Thyroid gland (tissue), 4 donors: ENCODE data around the gene C5. TPM values are rescaled to one million over a fixed set of nuclear protein-coding genes. Genes with fewer than 3 reads are reported as not detected.

Experiments used
- DNase-seq, 2 donors: peaks; one replicate each; pipeline ENCODE4 v3.0.0-alpha.2; 2019
- H3K27ac ChIP-seq, 3 donors: fragments of 200-600 bp; sonication (generic); 1 replicate in 2 of 3; 2 replicates in 1 of 3; pipeline ENCODE4 v1.5.1; 2016 to 2019; ENCODE audit warnings: mild to moderate bottlenecking in 1 of 3, moderate library complexity in 1 of 3
- H3K27me3 ChIP-seq: fragments of 200-600 bp; sonication (generic); one replicate; pipeline ENCODE4 v1.5.1; 2019
- H3K36me3 ChIP-seq, 2 donors: fragments of 200-600 bp; sonication (generic); one replicate each; pipeline ENCODE4 v1.5.1; 2016 to 2019
- H3K4me1 ChIP-seq, 2 donors: fragments of 200-600 bp; sonication (generic); one replicate each; pipeline ENCODE4 v1.5.1; 2017 to 2019
- H3K4me3 ChIP-seq, 3 donors: fragments of 200-600 bp; sonication (generic); replicated peaks in 1 of 3; 1 replicate in 2 of 3; 2 replicates in 1 of 3; pipeline ENCODE4 v1.5.1; 2016; ENCODE audit warnings: mild to moderate bottlenecking in 1 of 3
- H3K9me3 ChIP-seq: fragments of 200-600 bp; sonication (generic); one replicate; pipeline ENCODE4 v1.5.1; 2017
- POLR2A ChIP-seq, 2 donors: fragments of 450-650 bp; IDR thresholded peaks; one replicate each; pipeline ENCODE4 v1.6.1; 2017; ENCODE audit warnings: antibody characterized with exemption in 2 of 2, mild to moderate bottlenecking in 2 of 2, moderate library complexity in 1 of 2
- WGBS, 2 donors: methylation state at CpG; one replicate each; pipeline ENCODE4 v1.1.5; 2017; 5-methylcytosine and 5-hydroxymethylcytosine counted together
- intact Hi-C: fragments of 100-400 bp; cut with DNase I; formaldehyde crosslinking; loops from one replicate; pipeline ENCODE4 v1.15.1; 2023
- total RNA-seq, 4 donors: library from RNA; depleted of rRNA; stranded (reverse); fragments of >200 nt; gene quantifications; one replicate each; pipeline ENCODE4 v1.2.3, GENCODE V29; 2016
- TF ChIP-seq, protein P1 (sequence below), 6 experiments: fragments of 200-600 bp in 3 of 6; fragments of 450-650 bp in 3 of 6; sonication (generic) in 3 of 6; IDR thresholded peaks; one replicate each; pipeline ENCODE4 v1.5.1; 2016 to 2019; ENCODE audit warnings: antibody characterized with exemption in 6 of 6, mild to moderate bottlenecking in 2 of 6, inconsistent platforms in 1 of 6, moderate library complexity in 1 of 6

C5 gene
- total RNA-seq, 4 donors from 2014 or later, result 1.7 to 3.4 (median 2.8) TPM

DNA sequence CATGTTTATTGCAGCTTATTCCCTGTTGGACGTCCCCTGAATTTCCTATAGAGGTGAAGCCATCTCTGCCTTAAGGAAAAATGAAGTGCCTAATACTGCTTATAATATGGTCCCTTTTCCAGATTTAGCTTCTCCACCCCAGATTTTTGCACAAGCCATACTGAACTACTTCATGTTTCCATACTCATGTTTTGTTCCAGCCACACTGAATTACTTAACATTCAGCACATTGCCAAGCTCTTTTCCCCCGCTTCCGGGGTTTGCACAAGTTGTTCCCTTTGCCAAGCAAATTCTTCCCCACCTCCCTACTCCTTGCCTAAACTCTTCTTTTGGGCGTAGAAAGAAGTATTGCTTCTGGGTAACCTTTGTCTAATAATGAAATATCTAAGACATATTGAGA lies 23.0 kb upstream of the C5 start:
- no peak overlapping the region for H3K27ac ChIP-seq
- H3K36me3 ChIP-seq, result no peaks in the 10 kb centered on the region
- TF ChIP-seq, protein P1, sequence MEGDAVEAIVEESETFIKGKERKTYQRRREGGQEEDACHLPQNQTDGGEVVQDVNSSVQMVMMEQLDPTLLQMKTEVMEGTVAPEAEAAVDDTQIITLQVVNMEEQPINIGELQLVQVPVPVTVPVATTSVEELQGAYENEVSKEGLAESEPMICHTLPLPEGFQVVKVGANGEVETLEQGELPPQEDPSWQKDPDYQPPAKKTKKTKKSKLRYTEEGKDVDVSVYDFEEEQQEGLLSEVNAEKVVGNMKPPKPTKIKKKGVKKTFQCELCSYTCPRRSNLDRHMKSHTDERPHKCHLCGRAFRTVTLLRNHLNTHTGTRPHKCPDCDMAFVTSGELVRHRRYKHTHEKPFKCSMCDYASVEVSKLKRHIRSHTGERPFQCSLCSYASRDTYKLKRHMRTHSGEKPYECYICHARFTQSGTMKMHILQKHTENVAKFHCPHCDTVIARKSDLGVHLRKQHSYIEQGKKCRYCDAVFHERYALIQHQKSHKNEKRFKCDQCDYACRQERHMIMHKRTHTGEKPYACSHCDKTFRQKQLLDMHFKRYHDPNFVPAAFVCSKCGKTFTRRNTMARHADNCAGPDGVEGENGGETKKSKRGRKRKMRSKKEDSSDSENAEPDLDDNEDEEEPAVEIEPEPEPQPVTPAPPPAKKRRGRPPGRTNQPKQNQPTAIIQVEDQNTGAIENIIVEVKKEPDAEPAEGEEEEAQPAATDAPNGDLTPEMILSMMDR (IDR thresholded peaks at IDR 0.05), result no peak
- TF ChIP-seq POLR2A (IDR thresholded peaks at IDR 0.05), result no peak
- intact Hi-C loops, result no loop called here
- 45 to 65% methylated on average over 4 of the region's 4 CpGs for WGBS, 2 donors
- DNase-seq, result peak; percentile 29 to 33
- H3K4me3 ChIP-seq, result no peak overlapping the region
- H3K27me3 ChIP-seq, result no peaks in the 10 kb centered on the region
- peaks cover 0 to 9% of the 10 kb centered on the region in 2 donors for H3K4me1 ChIP-seq
- no peaks in the 10 kb centered on the region for H3K9me3 ChIP-seq

DNA sequence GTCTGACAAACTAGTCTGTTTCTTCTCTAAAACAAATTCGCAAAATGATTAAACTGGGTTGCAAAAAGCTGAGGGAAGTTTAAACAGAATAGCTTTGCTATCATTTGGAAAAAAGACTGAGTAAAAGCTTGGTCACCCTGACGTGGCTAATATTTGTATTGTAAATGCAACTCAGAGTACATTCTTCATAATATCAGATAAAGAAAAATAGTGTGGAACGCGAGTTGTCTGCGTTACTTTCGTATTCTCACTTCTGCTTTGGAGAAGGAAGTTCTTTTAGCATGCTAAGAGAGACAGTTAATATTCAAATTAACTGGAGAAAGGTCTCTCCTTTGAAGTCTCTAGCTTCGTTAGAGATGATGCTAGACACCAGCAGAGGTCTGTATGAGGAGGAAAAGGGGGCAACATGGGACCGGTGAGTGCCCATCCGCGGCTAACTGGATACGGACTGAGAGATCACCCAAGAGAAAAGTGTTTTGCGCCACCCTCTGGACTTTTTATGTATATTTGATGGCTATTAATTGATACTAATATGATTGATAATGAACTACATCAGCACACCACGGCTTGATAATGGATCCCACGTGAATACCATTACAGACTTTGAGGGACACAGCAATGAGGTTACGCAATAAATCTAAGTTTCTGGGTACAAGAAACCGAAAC lies 21.8 kb upstream of the C5 start:
- Histone ChIP-seq H3K27ac (peak overlapping the region in 1 of 3 donors; percentile 34), H3K4me1 (peaks cover 0 to 9% of the 10 kb centered on the region in 2 donors), H3K27me3 (no peaks in the 10 kb centered on the region), H3K4me3 (no peak overlapping the region), H3K36me3 (no peaks in the 10 kb centered on the region), H3K9me3 (no peaks in the 10 kb centered on the region)
- no peak for DNase-seq
- 40 to 44% methylated on average over 16 of the region's 16 CpGs for WGBS, 2 donors
- TF ChIP-seq POLR2A (IDR thresholded peaks at IDR 0.05), result no peak
- TF ChIP-seq, protein P1 (IDR thresholded peaks at IDR 0.05), result peak in 1 of 6 experiments; percentile 11
- intact Hi-C loops, result no loop called here

DNA sequence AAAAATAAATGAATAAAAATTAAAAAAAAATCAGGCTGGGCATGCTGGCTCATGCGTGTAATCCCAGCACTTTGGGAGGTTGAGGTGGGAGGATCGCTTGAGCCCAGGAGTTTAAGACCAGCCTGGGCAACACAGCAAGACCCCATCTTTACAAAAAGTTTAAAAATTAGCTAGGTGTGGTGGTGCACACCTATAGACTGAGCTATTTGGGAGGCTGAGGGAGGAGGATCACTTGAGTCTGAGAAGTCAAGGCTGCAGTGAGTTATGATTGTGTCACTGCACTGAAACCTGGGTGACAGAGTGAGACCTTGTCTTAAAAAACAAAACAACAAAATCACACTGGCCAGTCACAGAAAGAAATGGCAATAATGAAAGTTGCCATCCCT lies 21.3 kb upstream of the C5 start:
- DNase-seq, result no peak
- no peaks in the 10 kb centered on the region for H3K27me3 ChIP-seq
- H3K4me3 ChIP-seq, result no peak overlapping the region
- intact Hi-C loops, result no loop called here
- H3K4me1 ChIP-seq, result peaks cover 0 to 9% of the 10 kb centered on the region in 2 donors
- no peaks in the 10 kb centered on the region for H3K9me3 ChIP-seq
- no peaks in the 10 kb centered on the region for H3K36me3 ChIP-seq
- TF ChIP-seq, protein P1 (IDR thresholded peaks at IDR 0.05), result no peak
- no peak for TF ChIP-seq POLR2A (IDR thresholded peaks at IDR 0.05)
- no peak overlapping the region for H3K27ac ChIP-seq
- WGBS, 2 donors, result 92 to 100% methylated on average over 2 of the region's 2 CpGs

DNA sequence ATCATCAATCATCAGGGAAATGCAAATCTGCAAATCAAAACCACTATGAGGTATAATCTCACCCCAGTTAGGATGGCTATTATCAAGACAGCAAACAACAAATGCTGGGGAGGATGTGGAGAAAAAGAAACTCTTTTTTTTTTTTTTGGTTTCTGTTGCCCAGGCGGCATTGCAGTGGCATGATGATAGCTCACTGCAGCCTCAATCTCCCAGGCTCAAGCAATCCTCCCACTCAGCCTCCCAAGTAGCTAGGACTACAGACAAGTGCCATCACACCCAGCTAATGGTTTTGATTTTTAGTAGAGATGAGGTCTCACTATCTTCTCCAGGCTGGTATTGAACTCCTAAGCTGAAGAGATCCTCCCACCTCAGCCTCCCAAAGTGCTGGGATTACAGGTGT lies 19.3 kb upstream of the C5 start:
- Histone ChIP-seq H3K27me3 (no peaks in the 10 kb centered on the region), H3K36me3 (no peaks in the 10 kb centered on the region), H3K4me3 (no peak overlapping the region), H3K9me3 (no peaks in the 10 kb centered on the region), H3K27ac (no peak overlapping the region), H3K4me1 (peaks cover 0 to 9% of the 10 kb centered on the region in 2 donors)
- intact Hi-C loops, result no loop called here
- TF ChIP-seq, protein P1 (IDR thresholded peaks at IDR 0.05), result no peak
- no peak for TF ChIP-seq POLR2A (IDR thresholded peaks at IDR 0.05)
- DNase-seq, result no peak
- 92 to 95% methylated on average over 1 of the region's 1 CpG for WGBS, 2 donors

DNA sequence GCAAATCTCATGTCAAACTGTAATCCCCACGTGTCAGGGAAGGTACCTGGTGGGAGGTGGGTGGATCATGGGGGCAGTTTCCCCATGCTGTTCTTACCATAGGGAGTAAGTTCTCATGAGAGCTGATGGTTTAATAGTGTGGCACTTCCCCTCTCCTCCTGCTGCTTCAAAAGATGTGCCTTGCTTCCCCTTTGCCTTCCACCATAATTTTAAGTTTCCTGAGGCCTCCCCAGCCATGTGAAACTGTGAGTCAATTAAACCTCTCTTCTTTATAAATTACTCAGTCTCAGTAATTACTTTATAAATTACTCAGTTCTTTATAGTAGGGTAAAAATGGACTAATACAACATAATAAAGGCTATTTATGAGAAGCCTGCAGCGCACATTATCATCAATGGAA lies 17.6 kb upstream of the C5 start:
- H3K4me1 ChIP-seq, result no peaks in the 10 kb centered on the region
- WGBS, 2 donors, result 74 to 76% methylated on average over 2 of the region's 2 CpGs

More for the DNA sequence above, 17.6 kb upstream of the C5 start:
- H3K36me3 ChIP-seq, result no peaks in the 10 kb centered on the region
- no peak overlapping the region for H3K4me3 ChIP-seq
- DNase-seq, result no peak
- no peak overlapping the region for H3K27ac ChIP-seq
- intact Hi-C loops, result no loop called here
- H3K27me3 ChIP-seq, result no peaks in the 10 kb centered on the region
- H3K9me3 ChIP-seq, result no peaks in the 10 kb centered on the region
- no peak for TF ChIP-seq POLR2A (IDR thresholded peaks at IDR 0.05)
- TF ChIP-seq, protein P1 (IDR thresholded peaks at IDR 0.05), result no peak
